Astrocyte of the cerebellum (primary cell): ENCODE data around the gene SH3GLB1.

Source experiments
- DNase-seq: peaks from one replicate; pipeline ENCODE4 v3.0.0-alpha.2; 2011; ENCODE audit warnings: low read depth
- H3K4me3 ChIP-seq: 2 replicates; pipeline ENCODE4 v1.5.1; 2011; ENCODE audit warnings: mild to moderate bottlenecking, low read depth, low read length, moderate library complexity
- CTCF ChIP-seq: IDR thresholded peaks from 2 replicates; pipeline ENCODE4 v1.5.1; 2012; ENCODE audit warnings: low read length, low read depth, moderate library complexity, mild to moderate bottlenecking; ENCODE audit errors: missing control alignments
- in situ Hi-C: cut with HindIII; loops from 2 replicates; pipeline ENCODE4 v1.10.0; 2017; ENCODE audit warnings: low sequenced_read_pairs

Gene SH3GLB1

GRCh38 chr1:86748622-86749373 lies 44.4 kb downstream of the SH3GLB1 start:
- DNase-seq = no peak
- in situ Hi-C loops = no loop called here
- no peak overlapping the region for H3K4me3 ChIP-seq
- TF ChIP-seq CTCF = no peak

GRCh38 chr1:86750076-86750475 lies 45.7 kb downstream of the SH3GLB1 start:
- TF ChIP-seq CTCF = no peak
- in situ Hi-C loops = no loop called here
- no peak for DNase-seq
- H3K4me3 ChIP-seq = no peak overlapping the region

- in situ Hi-C loops = no loop called here
- TF ChIP-seq CTCF = no peak
- no peak for DNase-seq
- H3K4me3 ChIP-seq = no peak overlapping the region
Measured at GRCh38 chr1:86750530-86750929, 46.2 kb downstream of the SH3GLB1 start.

GRCh38 chr1:86751923-86752322 lies 47.5 kb downstream of the SH3GLB1 start:
- in situ Hi-C loops = no loop called here
- no peak for TF ChIP-seq CTCF
- no peak overlapping the region for H3K4me3 ChIP-seq
- DNase-seq = no peak

GRCh38 chr1:86753700-86754099 lies 49.3 kb downstream of the SH3GLB1 start:
- TF ChIP-seq CTCF = no peak
- H3K4me3 ChIP-seq = no peak overlapping the region
- in situ Hi-C loops = no loop called here
- no peak for DNase-seq

- H3K4me3 ChIP-seq = no peak overlapping the region
- in situ Hi-C loops = no loop called here
- TF ChIP-seq CTCF = no peak
- DNase-seq = no peak
Measured at GRCh38 chr1:86754265-86754974, 50.0 kb downstream of the SH3GLB1 start.
